Gastrocnemius medialis (tissue), 4 donors: ENCODE data around the gene MZT1. TPM values are rescaled to one million over a fixed set of nuclear protein-coding genes. Genes with fewer than 3 reads are reported as not detected.

Experiments
- ATAC-seq, 2 donors: fragments of 150-250 bp; one replicate each; pipeline ENCODE4 v1.9.1; 2016
- DNase-seq, 2 donors: peaks; one replicate each; pipeline ENCODE4 v3.0.0-alpha.2; 2019
- H3K27ac ChIP-seq, 4 donors: fragments of 200-600 bp; sonication (generic); 1 replicate in 1 of 4; 2 replicates in 3 of 4; pipeline ENCODE4 v1.5.1; 2016 to 2018; ENCODE audit warnings: mild to moderate bottlenecking in 2 of 4, moderate library complexity in 1 of 4
- H3K27me3 ChIP-seq, 3 donors: fragments of 200-600 bp; sonication (generic) in 2 of 3; 1 replicate in 1 of 3; 2 replicates in 2 of 3; pipeline versions ENCODE4 v1.5.1 to v1.6.0; 2016 to 2019; ENCODE audit warnings: mild to moderate bottlenecking in 1 of 3, moderate library complexity in 1 of 3
- H3K36me3 ChIP-seq, 2 donors: fragments of 200-600 bp; sonication (generic) in 1 of 2; one replicate each; pipeline ENCODE4 v1.5.1; 2017 to 2018
- H3K4me1 ChIP-seq, 2 donors: fragments of 200-600 bp; sonication (generic) in 1 of 2; one replicate each; pipeline ENCODE4 v1.5.1; 2016 to 2017; ENCODE audit warnings: mild to moderate bottlenecking in 2 of 2
- H3K4me3 ChIP-seq, 4 donors: fragments of 200-600 bp; sonication (generic) in 3 of 4; 1 replicate in 1 of 4; 2 replicates in 3 of 4; pipeline ENCODE4 v1.5.1; 2016 to 2019; ENCODE audit warnings: mild to moderate bottlenecking in 2 of 4
- H3K9me3 ChIP-seq, 3 donors: fragments of 200-600 bp; sonication (generic) in 2 of 3; 1 replicate in 1 of 3; 2 replicates in 2 of 3; pipeline ENCODE4 v1.5.1; 2016 to 2019
- POLR2A ChIP-seq, 2 donors: fragments of 450-650 bp; IDR thresholded peaks; one replicate each; pipeline ENCODE4 v1.6.1; 2017; ENCODE audit warnings: antibody characterized with exemption in 2 of 2, mild to moderate bottlenecking in 2 of 2, moderate library complexity in 2 of 2
- in situ Hi-C, 4 donors: fragments of 200-750 bp; cut with MboI; loops; one replicate each; pipeline versions ENCODE4 v1.15.0 to v1.8.0; 2017; ENCODE audit warnings: low sequenced_read_pairs in 4 of 4
- intact Hi-C: fragments of 100-400 bp; cut with DNase I; formaldehyde crosslinking; loops from one replicate; pipeline ENCODE4 v1.15.1; 2023; ENCODE audit warnings: low total_unique reads
- total RNA-seq, 4 donors: library from RNA; depleted of rRNA; stranded (reverse); fragments of >200 nt; gene quantifications; one replicate each; pipeline versions ENCODE4 v1.1.0 to v1.2.3, GENCODE V29; 2016
- TF ChIP-seq, protein P1 (sequence below), 5 experiments: fragments of 450-650 bp in 3 of 5; fragments of 200-600 bp in 2 of 5; sonication (generic) in 2 of 5; IDR thresholded peaks in 4 of 5; conservative IDR thresholded peaks in 1 of 5; 1 replicate in 4 of 5; 2 replicates in 1 of 5; pipeline ENCODE4 v1.5.1; 2016 to 2019; ENCODE audit warnings: antibody characterized with exemption in 5 of 5, mild to moderate bottlenecking in 3 of 5, moderate library complexity in 3 of 5

MZT1 gene
- total RNA-seq, 4 donors from 2014 or later: 7.7 to 17.0 (median 10.7) TPM

- H3K4me3 ChIP-seq: no peak overlapping the region
- H3K27ac ChIP-seq: no peak overlapping the region
- no peaks in the 10 kb centered on the region for H3K36me3 ChIP-seq
- peaks cover 0 to 2% (median 0%) of the 10 kb centered on the region in 3 donors for H3K27me3 ChIP-seq
- no peaks in the 10 kb centered on the region for H3K4me1 ChIP-seq
- TF ChIP-seq POLR2A (IDR thresholded peaks at IDR 0.05): no peak
- TF ChIP-seq, protein P1, sequence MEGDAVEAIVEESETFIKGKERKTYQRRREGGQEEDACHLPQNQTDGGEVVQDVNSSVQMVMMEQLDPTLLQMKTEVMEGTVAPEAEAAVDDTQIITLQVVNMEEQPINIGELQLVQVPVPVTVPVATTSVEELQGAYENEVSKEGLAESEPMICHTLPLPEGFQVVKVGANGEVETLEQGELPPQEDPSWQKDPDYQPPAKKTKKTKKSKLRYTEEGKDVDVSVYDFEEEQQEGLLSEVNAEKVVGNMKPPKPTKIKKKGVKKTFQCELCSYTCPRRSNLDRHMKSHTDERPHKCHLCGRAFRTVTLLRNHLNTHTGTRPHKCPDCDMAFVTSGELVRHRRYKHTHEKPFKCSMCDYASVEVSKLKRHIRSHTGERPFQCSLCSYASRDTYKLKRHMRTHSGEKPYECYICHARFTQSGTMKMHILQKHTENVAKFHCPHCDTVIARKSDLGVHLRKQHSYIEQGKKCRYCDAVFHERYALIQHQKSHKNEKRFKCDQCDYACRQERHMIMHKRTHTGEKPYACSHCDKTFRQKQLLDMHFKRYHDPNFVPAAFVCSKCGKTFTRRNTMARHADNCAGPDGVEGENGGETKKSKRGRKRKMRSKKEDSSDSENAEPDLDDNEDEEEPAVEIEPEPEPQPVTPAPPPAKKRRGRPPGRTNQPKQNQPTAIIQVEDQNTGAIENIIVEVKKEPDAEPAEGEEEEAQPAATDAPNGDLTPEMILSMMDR (IDR thresholded peaks at IDR 0.05 in 4 of 5, conservative IDR thresholded peaks at IDR 0.05 in 1 of 5): no peak
- DNase-seq (no peak), ATAC-seq (no peak)
- in situ Hi-C loops: no loop called here
- intact Hi-C loops: no loop called here
- no peaks in the 10 kb centered on the region for H3K9me3 ChIP-seq
Observed at GRCh38 chr13:72693832-72694231, 33.6 kb downstream of the MZT1 start.

- ATAC-seq (no peak), DNase-seq (no peak)
- TF ChIP-seq, protein P1 (IDR thresholded peaks at IDR 0.05 in 4 of 5, conservative IDR thresholded peaks at IDR 0.05 in 1 of 5): no peak
- no peak for TF ChIP-seq POLR2A (IDR thresholded peaks at IDR 0.05)
- Histone ChIP-seq H3K27me3 (peaks cover 0 to 2% (median 0%) of the 10 kb centered on the region in 3 donors), H3K27ac (no peak overlapping the region), H3K36me3 (no peaks in the 10 kb centered on the region), H3K4me1 (no peaks in the 10 kb centered on the region), H3K4me3 (no peak overlapping the region), H3K9me3 (no peaks in the 10 kb centered on the region)
- in situ Hi-C loops: no loop called here
- intact Hi-C loops: no loop called here
Observed at GRCh38 chr13:72692884-72693514, 34.4 kb downstream of the MZT1 start.

DNA sequence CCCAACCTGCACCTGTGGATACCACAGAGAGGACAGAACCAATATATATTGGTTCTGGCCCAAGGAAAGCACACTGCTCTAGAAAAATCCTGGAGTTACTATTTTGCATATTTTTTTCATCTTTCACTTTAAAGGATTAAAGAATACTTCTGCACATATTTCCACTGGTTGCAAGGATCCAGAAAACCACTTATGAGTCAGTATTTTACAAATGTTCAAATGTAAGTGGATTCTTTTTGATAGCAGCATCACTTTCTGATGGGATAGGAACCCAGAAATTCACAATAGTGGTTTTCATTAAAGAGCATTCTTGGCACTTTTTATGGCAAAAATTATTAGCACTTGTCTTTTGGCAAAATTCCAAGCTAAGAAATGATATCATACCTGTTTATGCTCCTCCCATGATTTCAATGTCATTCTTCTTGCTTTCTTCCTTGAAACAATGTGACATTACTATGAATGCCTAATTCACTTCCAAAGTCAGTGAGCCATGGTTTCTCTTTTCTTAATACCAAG, 38.2 kb downstream of the MZT1 start:
- in situ Hi-C loops: no loop called here
- TF ChIP-seq POLR2A (IDR thresholded peaks at IDR 0.05): no peak
- TF ChIP-seq, protein P1 (IDR thresholded peaks at IDR 0.05 in 4 of 5, conservative IDR thresholded peaks at IDR 0.05 in 1 of 5): no peak

GRCh38 chr13:72686766-72687165, 40.7 kb downstream of the MZT1 start:
- ATAC-seq: no peak
- TF ChIP-seq POLR2A (IDR thresholded peaks at IDR 0.05): no peak
- TF ChIP-seq, protein P1 (IDR thresholded peaks at IDR 0.05 in 4 of 5, conservative IDR thresholded peaks at IDR 0.05 in 1 of 5): no peak
- DNase-seq: no peak
- no peaks in the 10 kb centered on the region for H3K4me1 ChIP-seq
- no peak overlapping the region for H3K4me3 ChIP-seq
- intact Hi-C loops (no loop called here), in situ Hi-C loops (no loop called here)
- no peaks in the 10 kb centered on the region for H3K27me3 ChIP-seq
- H3K36me3 ChIP-seq: no peaks in the 10 kb centered on the region
- H3K27ac ChIP-seq: no peak overlapping the region
- H3K9me3 ChIP-seq: no peaks in the 10 kb centered on the region

More for the DNA sequence above, 38.2 kb downstream of the MZT1 start:
- no peaks in the 10 kb centered on the region for H3K9me3 ChIP-seq
- H3K36me3 ChIP-seq: no peaks in the 10 kb centered on the region
- H3K27me3 ChIP-seq: peaks cover 0 to 2% (median 0%) of the 10 kb centered on the region in 3 donors
- no peak for ATAC-seq
- DNase-seq: no peak
- no peak overlapping the region for H3K27ac ChIP-seq
- H3K4me1 ChIP-seq: no peaks in the 10 kb centered on the region
- H3K4me3 ChIP-seq: no peak overlapping the region
- intact Hi-C loops: no loop called here
